Neural crest cell (in vitro differentiated cells): ENCODE measurements around the gene MAN2B1. TPM values are rescaled to one million over a fixed set of nuclear protein-coding genes. Genes with fewer than 3 reads are reported as not detected.
"Not testable (repeated sequence)": the region's sequence is repeated elsewhere in the genome, so short reads cannot be mapped to it uniquely, and the experiment has no call there.

Experiments
- DNase-seq: peaks from one replicate; pipeline ENCODE4 v3.0.0; 2021; ENCODE audit warnings: low read depth, mixed read lengths, low spot score
- H3K27ac Mint-ChIP-seq: one replicate; pipeline ENCODE4 v1.8.0; 2021; ENCODE audit warnings: mild to moderate bottlenecking, mixed read lengths; ENCODE audit not compliant: unreplicated experiment
- H3K27me3 Mint-ChIP-seq: 2 replicates; pipeline ENCODE4 v1.8.0; 2021; ENCODE audit warnings: low read depth, mild to moderate bottlenecking, mixed read lengths
- H3K36me3 Mint-ChIP-seq: 2 replicates; pipeline ENCODE4 v1.8.0; 2021; ENCODE audit warnings: low read depth, mild to moderate bottlenecking, mixed read lengths
- H3K4me1 Mint-ChIP-seq: 2 replicates; pipeline ENCODE4 v1.8.0; 2021; ENCODE audit warnings: mixed read lengths
- H3K4me3 Mint-ChIP-seq: one replicate; pipeline ENCODE4 v1.8.0; 2021; ENCODE audit warnings: mild to moderate bottlenecking, mixed read lengths
- H3K9me3 Mint-ChIP-seq: 2 replicates; pipeline ENCODE4 v1.8.0; 2021; ENCODE audit warnings: mixed read lengths
- total RNA-seq: library from RNA; stranded (reverse); gene quantifications from 2 replicates; pipeline ENCODE4 v1.2.1, GENCODE V29; 2021
- TF ChIP-seq, protein P1 (sequence below): fragments of 200-600 bp; sonication (generic); conservative IDR thresholded peaks from 2 replicates; pipeline ENCODE4 v1.5.0; 2021; ENCODE audit warnings: antibody characterized with exemption, mild to moderate bottlenecking

Gene MAN2B1
- total RNA-seq, 1 donor from 2014 or later: 103 TPM

DNA sequence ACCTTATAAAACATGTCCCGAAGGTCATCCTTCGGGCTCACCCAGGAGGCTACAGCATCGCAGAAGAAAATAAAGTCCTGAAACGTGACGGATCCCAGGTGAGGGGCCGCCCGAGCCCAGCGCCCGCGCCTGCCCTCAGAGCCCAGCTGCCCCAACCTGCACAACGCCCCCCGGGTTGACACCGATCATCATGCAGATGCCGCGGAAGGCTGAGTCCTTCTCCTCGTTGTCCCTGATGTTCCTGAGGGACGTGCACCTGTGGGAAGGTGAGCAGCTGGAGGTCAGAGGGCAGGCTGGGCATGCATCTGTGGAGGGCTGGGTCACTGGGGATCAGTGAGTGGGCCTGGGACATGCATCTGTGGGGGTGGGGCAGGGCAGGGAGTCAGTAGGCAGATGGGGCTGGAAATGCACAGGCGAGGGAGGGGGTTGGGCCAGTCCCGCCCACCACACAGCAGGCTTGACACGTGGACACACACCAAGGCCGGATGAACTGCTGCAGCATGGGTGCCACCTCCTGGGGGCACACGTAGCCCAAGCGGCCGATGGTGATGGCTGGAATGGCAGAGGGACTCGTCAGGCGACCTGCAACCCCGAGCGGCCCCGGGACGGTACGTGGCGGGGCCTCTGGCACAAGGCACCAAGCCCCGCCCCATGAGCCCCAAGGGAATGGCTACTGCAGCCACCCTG is 35.2 kb upstream of the MAN2B1 start:
- no peaks in the 10 kb centered on the region for H3K9me3 Mint-ChIP-seq
- peaks cover 12% of the 10 kb centered on the region for H3K4me1 Mint-ChIP-seq
- peaks cover 5% of the 10 kb centered on the region for H3K27me3 Mint-ChIP-seq
- H3K4me3 Mint-ChIP-seq: no peak overlapping the region
- H3K36me3 Mint-ChIP-seq: peaks cover 11% of the 10 kb centered on the region
- TF ChIP-seq, protein P1, sequence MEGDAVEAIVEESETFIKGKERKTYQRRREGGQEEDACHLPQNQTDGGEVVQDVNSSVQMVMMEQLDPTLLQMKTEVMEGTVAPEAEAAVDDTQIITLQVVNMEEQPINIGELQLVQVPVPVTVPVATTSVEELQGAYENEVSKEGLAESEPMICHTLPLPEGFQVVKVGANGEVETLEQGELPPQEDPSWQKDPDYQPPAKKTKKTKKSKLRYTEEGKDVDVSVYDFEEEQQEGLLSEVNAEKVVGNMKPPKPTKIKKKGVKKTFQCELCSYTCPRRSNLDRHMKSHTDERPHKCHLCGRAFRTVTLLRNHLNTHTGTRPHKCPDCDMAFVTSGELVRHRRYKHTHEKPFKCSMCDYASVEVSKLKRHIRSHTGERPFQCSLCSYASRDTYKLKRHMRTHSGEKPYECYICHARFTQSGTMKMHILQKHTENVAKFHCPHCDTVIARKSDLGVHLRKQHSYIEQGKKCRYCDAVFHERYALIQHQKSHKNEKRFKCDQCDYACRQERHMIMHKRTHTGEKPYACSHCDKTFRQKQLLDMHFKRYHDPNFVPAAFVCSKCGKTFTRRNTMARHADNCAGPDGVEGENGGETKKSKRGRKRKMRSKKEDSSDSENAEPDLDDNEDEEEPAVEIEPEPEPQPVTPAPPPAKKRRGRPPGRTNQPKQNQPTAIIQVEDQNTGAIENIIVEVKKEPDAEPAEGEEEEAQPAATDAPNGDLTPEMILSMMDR: no peak
- DNase-seq: no peak
- no peak overlapping the region for H3K27ac Mint-ChIP-seq

DNA sequence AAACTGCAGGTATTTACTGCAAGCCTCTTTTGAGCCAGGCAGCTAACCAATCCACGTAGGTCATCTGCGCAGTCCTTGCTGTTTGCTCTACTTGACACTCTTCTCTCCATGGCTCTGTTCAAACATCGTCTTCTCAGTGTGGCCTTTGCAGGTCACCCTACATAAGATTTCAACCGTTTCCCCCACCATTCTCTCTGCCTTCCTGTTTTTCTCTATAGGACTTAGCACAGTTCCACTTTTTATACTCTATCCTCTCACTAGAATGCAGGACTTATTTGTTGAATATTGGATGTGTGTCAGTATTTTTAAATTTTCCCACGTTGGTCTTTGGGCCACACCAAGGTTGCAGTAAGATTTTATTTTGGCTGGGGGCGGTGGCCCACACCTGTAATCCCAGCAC is 31.6 kb upstream of the MAN2B1 start:
- peaks cover 8% of the 10 kb centered on the region for H3K27me3 Mint-ChIP-seq
- H3K27ac Mint-ChIP-seq: no peak overlapping the region
- H3K36me3 Mint-ChIP-seq: peaks cover 3% of the 10 kb centered on the region
- H3K9me3 Mint-ChIP-seq: no peaks in the 10 kb centered on the region
- peaks cover 15% of the 10 kb centered on the region for H3K4me1 Mint-ChIP-seq
- H3K4me3 Mint-ChIP-seq: peak overlapping the region; percentile 74
- DNase-seq: no peak
- TF ChIP-seq, protein P1: no peak

DNA sequence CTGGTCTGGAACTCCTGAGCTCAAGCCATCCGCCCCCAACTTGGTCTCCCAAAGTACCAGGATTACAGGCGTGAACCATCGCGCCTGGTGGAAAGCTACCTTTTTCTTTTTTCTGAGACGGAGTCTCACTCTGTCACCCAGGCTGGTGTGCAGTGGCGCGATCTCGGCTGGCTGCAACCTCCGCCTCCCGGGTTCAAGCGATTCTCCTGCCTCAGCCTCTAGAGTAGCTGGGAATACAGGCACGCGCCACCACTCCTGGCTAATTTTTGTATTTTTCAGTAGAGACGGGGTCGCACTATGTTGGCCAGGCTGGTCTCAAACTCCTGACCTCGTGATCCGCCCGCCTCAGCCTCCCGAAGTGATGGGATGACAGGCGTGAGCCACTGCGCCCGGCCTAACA is 30.9 kb upstream of the MAN2B1 start:
- not testable (repeated sequence) for H3K9me3 Mint-ChIP-seq, H3K27ac Mint-ChIP-seq, H3K36me3 Mint-ChIP-seq, DNase-seq, H3K27me3 Mint-ChIP-seq
- H3K4me3 Mint-ChIP-seq: peak overlapping the region; percentile 44
- peaks cover 12% of the 10 kb centered on the region for H3K4me1 Mint-ChIP-seq

DNA sequence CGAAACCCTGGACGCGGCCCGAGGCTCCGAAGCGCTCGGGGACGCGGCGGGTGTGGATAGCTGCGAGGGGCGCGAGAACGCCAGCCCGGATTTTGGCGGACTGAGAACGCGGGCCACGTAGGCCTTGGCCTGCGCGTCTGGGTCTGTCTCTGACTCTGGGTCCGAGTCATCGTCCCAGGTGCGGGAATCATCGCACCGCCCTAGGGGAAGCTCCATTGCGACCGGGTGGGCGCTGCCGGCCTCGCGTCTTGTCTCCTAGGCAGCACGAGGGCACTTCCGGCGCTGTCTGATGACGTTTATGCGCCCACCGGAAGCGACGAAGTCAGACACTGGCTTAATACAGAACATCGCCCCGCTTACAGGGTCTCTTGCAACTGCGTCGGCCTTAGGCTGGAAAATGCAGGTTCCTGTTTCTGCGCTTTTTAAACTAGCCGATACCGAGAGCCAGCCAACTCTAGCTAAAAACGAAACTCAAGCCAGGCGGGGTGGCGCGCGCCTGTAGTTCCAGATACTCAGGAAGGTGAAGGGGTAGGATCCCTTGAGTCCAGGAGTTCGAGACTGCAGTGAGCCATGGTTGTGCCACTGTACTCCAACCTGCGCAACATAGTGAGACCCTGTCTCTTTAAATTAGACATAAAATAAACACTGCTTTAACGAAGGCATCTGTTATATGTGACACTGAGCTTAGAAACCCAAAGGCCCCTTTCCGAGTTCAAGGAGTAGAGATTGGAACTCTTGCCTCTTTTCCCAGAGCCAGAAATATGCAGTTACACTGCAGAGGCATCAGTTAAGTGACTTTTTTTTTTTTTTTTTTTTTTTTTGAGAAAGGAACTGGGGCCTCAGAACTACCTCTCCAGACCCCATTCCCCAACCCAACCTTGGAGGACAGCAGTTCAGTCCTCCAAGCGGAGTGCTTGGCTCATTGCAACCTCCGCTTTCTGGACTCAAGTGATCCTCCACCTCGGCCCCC is 30.1 kb upstream of the MAN2B1 start, which contains the start of gene FBXW9:
FBXW9 (minus strand) TSS at position 266 of the 970 bp plus-strand sequence; CDS start at position 216, 50 bp downstream.
- Mint-ChIP-seq H3K27ac (peak within 1 kb of the TSS; percentile 94), H3K4me3 (peak within 1 kb of the TSS; percentile 96), H3K9me3 (no peaks in the 10 kb centered on the region), H3K36me3 (no peaks in the 10 kb centered on the region), H3K27me3 (peaks cover 6% of the 10 kb centered on the region), H3K4me1 (peaks cover 12% of the 10 kb centered on the region)
- peak; percentile 98 for DNase-seq
- TF ChIP-seq, protein P1: no peak

DNA sequence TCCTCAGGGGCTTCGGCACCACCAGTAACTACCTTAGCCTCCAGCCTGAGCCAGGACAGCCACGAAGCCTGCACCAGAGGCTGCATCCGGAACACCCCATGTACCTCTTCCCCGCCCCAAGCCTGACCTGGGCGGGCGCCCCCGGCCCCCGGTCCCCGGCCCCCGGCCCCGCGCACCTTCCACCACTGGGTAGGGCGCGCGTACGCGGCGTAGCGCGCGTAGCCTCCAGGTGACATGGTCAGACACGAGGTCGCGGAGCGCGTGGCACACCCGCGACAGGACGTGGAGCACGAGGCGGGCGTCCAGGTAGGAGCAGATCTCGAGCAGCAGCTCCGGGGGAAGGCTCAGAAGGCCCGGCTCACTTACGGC is 29.4 kb upstream of the MAN2B1 start:
- Mint-ChIP-seq H3K9me3 (no peaks in the 10 kb centered on the region), H3K27me3 (peaks cover 6% of the 10 kb centered on the region), H3K4me1 (peaks cover 12% of the 10 kb centered on the region), H3K27ac (peak overlapping the region; percentile 89), H3K36me3 (no peaks in the 10 kb centered on the region), H3K4me3 (peak overlapping the region; percentile 96)
- DNase-seq: no peak
- TF ChIP-seq, protein P1: no peak
